ENCODE measurements around the gene IGF1R. TPM values are rescaled to one million over a fixed set of nuclear protein-coding genes. Genes with fewer than 3 reads are reported as not detected.

IGF1R gene
- total and polyA plus RNA-seq, 2 of the 13 experiments (the other 11 are each of a cell fraction or from before 2014, with no cell fraction given): 15.9 to 18.4 TPM

- H3K79me2 ChIP-seq (ENCODE audit: insufficient read depth, low read length): peaks cover 85% of the 10 kb centered on the region
- H3K27me3 ChIP-seq (ENCODE audit: control insufficient read depth in 1 of 2, insufficient read depth in 2 of 2, low read length in 2 of 2): no peaks in the 10 kb centered on the region
- H3K9me3 ChIP-seq (ENCODE audit: low read length): no peaks in the 10 kb centered on the region
- no peak overlapping the region for H3K4me2 ChIP-seq (ENCODE audit: low read depth, low read length)
- no peak overlapping the region for H2AFZ ChIP-seq (ENCODE audit: low read length)
- H3K36me3 ChIP-seq (replicated peaks in 1 of 2; ENCODE audit: control insufficient read depth in 1 of 2, insufficient read depth in 2 of 2, low read length in 2 of 2): no peaks in the 10 kb centered on the region
- ChIA-PET CTCF (ENCODE audit: low intra/inter-chr PET ratio, low total read pairs) (no interaction called here), POLR2A (interaction anchor here (1.6 kb wide), 1 partner anchor 100 kb away, joined by 4 read pairs; no protein-coding TSS in a partner anchor)
- H3K4me1 ChIP-seq (ENCODE audit: insufficient read depth, low read length): peaks cover 55% of the 10 kb centered on the region
- intact Hi-C loops (cut with micrococcal nuclease; ENCODE audit: unreplicated experiment): loop anchor here (10.0 kb wide), 1 partner anchor 304 kb away; no protein-coding TSS in a partner anchor
- TF ChIP-seq ZFP82 (CRISPR knock-in tag; IDR thresholded peaks at IDR 0.05; ENCODE audit: borderline replicate concordance): no peak
- TF ChIP-seq NFIC (IDR thresholded peaks at IDR 0.05; ENCODE audit: low read length): no peak
- TF ChIP-seq HMG20B (CRISPR knock-in tag; conservative IDR thresholded peaks at IDR 0.05): no peak
- TF ChIP-seq MTERF4 (CRISPR knock-in tag; IDR thresholded peaks at IDR 0.05): no peak
- TF ChIP-seq ZBTB43 (CRISPR knock-in tag; conservative IDR thresholded peaks at IDR 0.05): no peak
- no peak for TF ChIP-seq THAP11 (CRISPR knock-in tag; IDR thresholded peaks at IDR 0.05)
- TF ChIP-seq GPN1 (CRISPR knock-in tag; IDR thresholded peaks at IDR 0.05; ENCODE audit: borderline replicate concordance): no peak
- TF ChIP-seq AKAP8 (CRISPR knock-in tag; IDR thresholded peaks at IDR 0.05): no peak
- TF ChIP-seq, protein P1, sequence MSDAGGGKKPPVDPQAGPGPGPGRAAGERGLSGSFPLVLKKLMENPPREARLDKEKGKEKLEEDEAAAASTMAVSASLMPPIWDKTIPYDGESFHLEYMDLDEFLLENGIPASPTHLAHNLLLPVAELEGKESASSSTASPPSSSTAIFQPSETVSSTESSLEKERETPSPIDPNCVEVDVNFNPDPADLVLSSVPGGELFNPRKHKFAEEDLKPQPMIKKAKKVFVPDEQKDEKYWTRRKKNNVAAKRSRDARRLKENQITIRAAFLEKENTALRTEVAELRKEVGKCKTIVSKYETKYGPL (CRISPR knock-in tag; IDR thresholded peaks at IDR 0.05): no peak
- no peak for TF ChIP-seq ZNF44 (CRISPR knock-in tag; IDR thresholded peaks at IDR 0.05)
- no peak for TF ChIP-seq ZNF350 (CRISPR knock-in tag; IDR thresholded peaks at IDR 0.05; ENCODE audit: borderline replicate concordance, low read depth)
- TF ChIP-seq SMYD3 (CRISPR knock-in tag; IDR thresholded peaks at IDR 0.05): no peak
- no peak for TF ChIP-seq ZNF780A (CRISPR knock-in tag; IDR thresholded peaks at IDR 0.05)
- TF ChIP-seq, protein P2, sequence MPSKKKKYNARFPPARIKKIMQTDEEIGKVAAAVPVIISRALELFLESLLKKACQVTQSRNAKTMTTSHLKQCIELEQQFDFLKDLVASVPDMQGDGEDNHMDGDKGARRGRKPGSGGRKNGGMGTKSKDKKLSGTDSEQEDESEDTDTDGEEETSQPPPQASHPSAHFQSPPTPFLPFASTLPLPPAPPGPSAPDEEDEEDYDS (CRISPR knock-in tag; IDR thresholded peaks at IDR 0.05): no peak
- no peak for TF ChIP-seq NFRKB (IDR thresholded peaks at IDR 0.05)
- TF ChIP-seq NR2F6 (IDR thresholded peaks at IDR 0.05): no peak
- TF ChIP-seq NR2F6 (CRISPR knock-in tag; IDR thresholded peaks at IDR 0.05): no peak
- no peak for TF ChIP-seq ZNF17 (CRISPR knock-in tag; IDR thresholded peaks at IDR 0.05)
- TF ChIP-seq GZF1 (CRISPR knock-in tag; IDR thresholded peaks at IDR 0.05): no peak
- H3K27ac ChIP-seq (ENCODE audit: extremely low read length, insufficient read depth, low read length): no peak overlapping the region
- H3K9ac ChIP-seq (ENCODE audit: insufficient read depth, low read depth, low read length): no peak overlapping the region
- ATAC-seq (no peak), DNase-seq (ENCODE audit: low spot score) (no peak), FAIRE-seq (no peak)
- 53% methylated on average over 3 of the region's 3 CpGs for WGBS (ENCODE audit: low lambda C conversion rate)
- BruUV-seq (replicated peaks): no TSS peak
- in situ Hi-C loops (cut with HindIII; ENCODE audit: extremely low pct_ligation_motif_present, low pct_unique_long_range_greater_than_20kb): loop anchor here (10.0 kb wide), 1 partner anchor 116 kb away; no protein-coding TSS in a partner anchor
- H3K4me3 ChIP-seq (replicated peaks in 1 of 3; ENCODE audit: insufficient read depth in 1 of 3, low read depth in 2 of 3, low read length in 3 of 3): no peak overlapping the region
- H4K20me1 ChIP-seq (ENCODE audit: insufficient read depth, low read length): peaks cover 55% of the 10 kb centered on the region
Observed at GRCh38 chr15:98770984-98771383, 122.6 kb downstream of the IGF1R start.
